PC-3 (cell line): ENCODE measurements around the gene CPSF3.

Experiments
- EZH2 ChIP-seq: fragments of 300-600 bp; sonication (generic); IDR thresholded peaks from one replicate; pipeline ENCODE4 v1.6.1; 2017; ENCODE audit warnings: antibody characterized with exemption, mild to moderate bottlenecking, low read length; ENCODE audit not compliant: unreplicated experiment
- EZH2phosphoT487 ChIP-seq: fragments of 300-600 bp; sonication (generic); IDR thresholded peaks from 2 replicates; pipeline ENCODE4 v1.6.1; 2018; ENCODE audit warnings: mild to moderate bottlenecking, antibody characterized with exemption, low read length, borderline replicate concordance
- TF ChIP-seq, protein P1 (sequence below): fragments of 300-600 bp; sonication (generic); conservative IDR thresholded peaks from 2 replicates; pipeline ENCODE4 v1.5.1; 2017; ENCODE audit warnings: antibody characterized with exemption, low read depth, mild to moderate bottlenecking, low read length

DNA sequence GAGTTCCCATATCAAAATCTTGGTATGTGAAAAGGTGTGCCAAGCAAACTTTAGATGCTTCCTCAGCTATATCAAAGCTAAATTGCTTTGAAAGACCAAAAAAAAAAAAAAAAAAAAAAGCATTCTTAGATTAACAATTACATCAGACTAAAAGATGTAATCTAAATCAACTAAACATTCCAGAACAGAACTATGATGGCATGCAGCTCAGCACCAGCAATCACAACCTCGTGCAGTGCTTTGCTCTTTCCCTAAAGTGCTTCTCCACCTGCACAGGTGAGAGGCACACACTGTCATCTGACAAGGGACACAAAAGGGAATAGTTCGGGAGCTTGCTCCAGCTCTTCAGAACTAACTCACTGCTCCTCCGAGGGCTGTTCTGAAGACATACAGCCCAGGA is 94.7 kb downstream of the CPSF3 start:
- no peak for TF ChIP-seq EZH2
- TF ChIP-seq, protein P1, sequence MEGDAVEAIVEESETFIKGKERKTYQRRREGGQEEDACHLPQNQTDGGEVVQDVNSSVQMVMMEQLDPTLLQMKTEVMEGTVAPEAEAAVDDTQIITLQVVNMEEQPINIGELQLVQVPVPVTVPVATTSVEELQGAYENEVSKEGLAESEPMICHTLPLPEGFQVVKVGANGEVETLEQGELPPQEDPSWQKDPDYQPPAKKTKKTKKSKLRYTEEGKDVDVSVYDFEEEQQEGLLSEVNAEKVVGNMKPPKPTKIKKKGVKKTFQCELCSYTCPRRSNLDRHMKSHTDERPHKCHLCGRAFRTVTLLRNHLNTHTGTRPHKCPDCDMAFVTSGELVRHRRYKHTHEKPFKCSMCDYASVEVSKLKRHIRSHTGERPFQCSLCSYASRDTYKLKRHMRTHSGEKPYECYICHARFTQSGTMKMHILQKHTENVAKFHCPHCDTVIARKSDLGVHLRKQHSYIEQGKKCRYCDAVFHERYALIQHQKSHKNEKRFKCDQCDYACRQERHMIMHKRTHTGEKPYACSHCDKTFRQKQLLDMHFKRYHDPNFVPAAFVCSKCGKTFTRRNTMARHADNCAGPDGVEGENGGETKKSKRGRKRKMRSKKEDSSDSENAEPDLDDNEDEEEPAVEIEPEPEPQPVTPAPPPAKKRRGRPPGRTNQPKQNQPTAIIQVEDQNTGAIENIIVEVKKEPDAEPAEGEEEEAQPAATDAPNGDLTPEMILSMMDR, result no peak
- no peak for TF ChIP-seq EZH2phosphoT487
